ENCODE data around the gene NYNRIN.
"Not testable (repeated sequence)": the region's sequence is repeated elsewhere in the genome, so short reads cannot be mapped to it uniquely, and the experiment has no call there.

The NYNRIN gene

GRCh38 chr14:24378327-24378726, 20.5 kb upstream of the NYNRIN start:
- no peaks in the 10 kb centered on the region for H3K9me3 Mint-ChIP-seq
- no peaks in the 10 kb centered on the region for H3K36me3 Mint-ChIP-seq
- DNase-seq, result no peak
- H3K27ac Mint-ChIP-seq, result no peak overlapping the region
- CTCF ChIA-PET, result interaction anchor here (1.5 kb wide), 1 partner anchor 26 kb away, joined by 3 read pairs; no protein-coding TSS in a partner anchor
- peaks cover 7% of the 10 kb centered on the region for H3K4me1 Mint-ChIP-seq
- peaks cover 62% of the 10 kb centered on the region for H3K27me3 Mint-ChIP-seq
- H3K4me3 Mint-ChIP-seq, result no peak overlapping the region

- no peak for DNase-seq
- Mint-ChIP-seq H3K4me3 (no peak overlapping the region), H3K27me3 (peaks cover 57% of the 10 kb centered on the region), H3K4me1 (peaks cover 7% of the 10 kb centered on the region), H3K36me3 (no peaks in the 10 kb centered on the region), H3K27ac (no peak overlapping the region), H3K9me3 (no peaks in the 10 kb centered on the region)
- CTCF ChIA-PET, result interaction anchor here (1.3 to 1.9 kb wide), 3 partner anchors 26 to 52 kb away, joined by 3 to 4 read pairs (median 4); no protein-coding TSS in a partner anchor
These were observed 19.6 kb upstream of the NYNRIN start for GRCh38 chr14:24378981-24379906.

GRCh38 chr14:24379907-24380730, 18.7 kb upstream of the NYNRIN start:
- no peak overlapping the region for H3K4me3 Mint-ChIP-seq
- H3K27ac Mint-ChIP-seq, result no peak overlapping the region
- H3K36me3 Mint-ChIP-seq, result no peaks in the 10 kb centered on the region
- peaks cover 7% of the 10 kb centered on the region for H3K4me1 Mint-ChIP-seq
- no peaks in the 10 kb centered on the region for H3K9me3 Mint-ChIP-seq
- no peak for DNase-seq
- CTCF ChIA-PET, result interaction anchor here (1.3 to 1.9 kb wide), 2 partner anchors 47 to 52 kb away, joined by 4 read pairs; no protein-coding TSS in a partner anchor
- peaks cover 54% of the 10 kb centered on the region for H3K27me3 Mint-ChIP-seq

- no peak for DNase-seq
- Mint-ChIP-seq H3K4me1 (peaks cover 7% of the 10 kb centered on the region), H3K36me3 (no peaks in the 10 kb centered on the region), H3K27ac (no peak overlapping the region), H3K4me3 (no peak overlapping the region), H3K27me3 (peaks cover 41% of the 10 kb centered on the region), H3K9me3 (no peaks in the 10 kb centered on the region)
- CTCF ChIA-PET, result interaction anchor here (1.1 to 1.8 kb wide), 2 partner anchors 10 to 34 kb away, joined by 3 to 4 read pairs; no protein-coding TSS in a partner anchor
These were observed 17.3 kb upstream of the NYNRIN start for GRCh38 chr14:24381363-24382063.

GRCh38 chr14:24382064-24382371, 16.8 kb upstream of the NYNRIN start:
- H3K36me3 Mint-ChIP-seq, result no peaks in the 10 kb centered on the region
- H3K4me1 Mint-ChIP-seq, result peaks cover 5% of the 10 kb centered on the region
- H3K4me3 Mint-ChIP-seq, result no peak overlapping the region
- CTCF ChIA-PET, result interaction anchor here (1.1 to 1.8 kb wide), 2 partner anchors 10 to 34 kb away, joined by 3 to 4 read pairs; no protein-coding TSS in a partner anchor
- no peaks in the 10 kb centered on the region for H3K9me3 Mint-ChIP-seq
- H3K27ac Mint-ChIP-seq, result no peak overlapping the region
- peaks cover 41% of the 10 kb centered on the region for H3K27me3 Mint-ChIP-seq
- no peak for DNase-seq

- DNase-seq, result no peak
- Mint-ChIP-seq H3K4me3 (no peak overlapping the region), H3K4me1 (no peaks in the 10 kb centered on the region), H3K9me3 (no peaks in the 10 kb centered on the region), H3K27ac (no peak overlapping the region), H3K27me3 (peaks cover 40% of the 10 kb centered on the region), H3K36me3 (no peaks in the 10 kb centered on the region)
- CTCF ChIA-PET, result no interaction called here
These were observed 14.6 kb upstream of the NYNRIN start for GRCh38 chr14:24384169-24384568.

- Mint-ChIP-seq H3K27me3 (peaks cover 42% of the 10 kb centered on the region), H3K9me3 (no peaks in the 10 kb centered on the region), H3K36me3 (no peaks in the 10 kb centered on the region), H3K27ac (no peak overlapping the region), H3K4me3 (no peak overlapping the region), H3K4me1 (no peaks in the 10 kb centered on the region)
- DNase-seq, result no peak
- CTCF ChIA-PET, result no interaction called here
These were observed 13.3 kb upstream of the NYNRIN start for GRCh38 chr14:24385524-24385923.

- Mint-ChIP-seq H3K27ac (no peak overlapping the region), H3K27me3 (peaks cover 50% of the 10 kb centered on the region), H3K9me3 (no peaks in the 10 kb centered on the region), H3K36me3 (no peaks in the 10 kb centered on the region), H3K4me1 (no peaks in the 10 kb centered on the region), H3K4me3 (no peak overlapping the region)
- DNase-seq, result no peak
- CTCF ChIA-PET, result no interaction called here
These were observed 11.8 kb upstream of the NYNRIN start for GRCh38 chr14:24387009-24387345.

GRCh38 chr14:24387579-24387978, 11.2 kb upstream of the NYNRIN start:
- CTCF ChIA-PET, result interaction anchor here (1.1 kb wide), 1 partner anchor 54 kb away, joined by 3 read pairs; no protein-coding TSS in a partner anchor
- H3K27me3 Mint-ChIP-seq, result peaks cover 50% of the 10 kb centered on the region
- DNase-seq, H3K4me1 Mint-ChIP-seq, H3K9me3 Mint-ChIP-seq, H3K36me3 Mint-ChIP-seq, H3K4me3 Mint-ChIP-seq, H3K27ac Mint-ChIP-seq: not testable (repeated sequence)

GRCh38 chr14:24388474-24389179, 10.2 kb upstream of the NYNRIN start:
- Mint-ChIP-seq H3K36me3 (no peaks in the 10 kb centered on the region), H3K9me3 (no peaks in the 10 kb centered on the region), H3K4me1 (no peaks in the 10 kb centered on the region), H3K4me3 (no peak overlapping the region), H3K27me3 (peaks cover 56% of the 10 kb centered on the region), H3K27ac (no peak overlapping the region)
- CTCF ChIA-PET, result interaction anchor here (1.1 kb wide), 1 partner anchor 55 kb away, joined by 3 read pairs; no protein-coding TSS in a partner anchor
- no peak for DNase-seq

- Mint-ChIP-seq H3K4me1 (no peaks in the 10 kb centered on the region), H3K36me3 (no peaks in the 10 kb centered on the region), H3K27me3 (peaks cover 55% of the 10 kb centered on the region), H3K27ac (no peak overlapping the region), H3K9me3 (no peaks in the 10 kb centered on the region), H3K4me3 (no peak overlapping the region)
- CTCF ChIA-PET, result no interaction called here
- DNase-seq, result no peak
These were observed 9.5 kb upstream of the NYNRIN start for GRCh38 chr14:24389226-24389848.

GRCh38 chr14:24390701-24391468, 7.9 kb upstream of the NYNRIN start:
- Mint-ChIP-seq H3K4me3 (no peak overlapping the region), H3K27me3 (peaks cover 57% of the 10 kb centered on the region), H3K36me3 (no peaks in the 10 kb centered on the region), H3K4me1 (no peaks in the 10 kb centered on the region), H3K27ac (no peak overlapping the region), H3K9me3 (no peaks in the 10 kb centered on the region)
- CTCF ChIA-PET, result no interaction called here
- DNase-seq, result no peak
